DOHH2 (cell line): ENCODE results near the gene SLC39A2.

Source experiments
- H3F3A ChIP-seq: fragments of 200-600 bp; sonication (generic), shearing (Covaris generic); 2 replicates; pipeline ENCODE4 v1.6.0; 2016; ENCODE audit warnings: antibody characterized with exemption, mild to moderate bottlenecking; ENCODE audit not compliant: control insufficient read depth, insufficient read depth
- H3K27ac ChIP-seq: fragments of 200-600 bp; sonication (generic); 2 replicates; pipeline ENCODE4 v1.5.1; 2014; ENCODE audit warnings: low read depth, mild to moderate bottlenecking, low read length, moderate library complexity
- H3K27me3 ChIP-seq: fragments of 200-600 bp; sonication (generic); 2 replicates; pipeline ENCODE4 v1.6.1; 2014; ENCODE audit warnings: mild to moderate bottlenecking, low read length, mixed read lengths; ENCODE audit not compliant: control insufficient read depth
- H3K36me3 ChIP-seq: fragments of 200-600 bp; sonication (generic); 2 replicates; pipeline ENCODE4 v1.6.1; 2014; ENCODE audit warnings: mild to moderate bottlenecking, low read length, moderate library complexity, mixed read lengths; ENCODE audit not compliant: control insufficient read depth
- H3K4me1 ChIP-seq: fragments of 200-600 bp; sonication (generic); 2 replicates; pipeline ENCODE4 v1.6.1; 2014; ENCODE audit warnings: mild to moderate bottlenecking, low read length, mixed read lengths; ENCODE audit not compliant: control insufficient read depth
- H3K4me2 ChIP-seq: fragments of 200-600 bp; sonication (generic); 2 replicates; pipeline ENCODE4 v1.6.0; 2014; ENCODE audit warnings: mild to moderate bottlenecking, low read length, moderate library complexity
- H3K4me3 ChIP-seq: fragments of 200-600 bp; sonication (generic); 2 replicates; pipeline ENCODE4 v1.5.1; 2014; ENCODE audit warnings: mild to moderate bottlenecking, low read length, mixed read lengths
- H3K79me2 ChIP-seq: fragments of 200-600 bp; sonication (generic); 2 replicates; pipeline ENCODE4 v1.6.1; 2014; ENCODE audit warnings: mild to moderate bottlenecking, low read length, mixed read lengths; ENCODE audit not compliant: control insufficient read depth
- H3K9me2 ChIP-seq: fragments of 200-600 bp; sonication (generic); replicated peaks from 2 replicates; pipeline ENCODE4 v1.6.1; 2014; ENCODE audit warnings: mild to moderate bottlenecking, low read length, mixed read lengths; ENCODE audit not compliant: control insufficient read depth
- H3K9me3 ChIP-seq: fragments of 200-600 bp; sonication (generic); 2 replicates; pipeline ENCODE4 v1.6.1; 2014; ENCODE audit warnings: antibody characterized with exemption, low read length, mixed read lengths; ENCODE audit not compliant: control insufficient read depth, insufficient read depth
- H4K20me1 ChIP-seq: fragments of 200-600 bp; sonication (generic); 2 replicates; pipeline ENCODE4 v1.6.0; 2014; ENCODE audit warnings: low read depth, mild to moderate bottlenecking, antibody characterized with exemption, low read length, moderate library complexity; ENCODE audit not compliant: control insufficient read depth, insufficient read depth
- EZH2phosphoT487 ChIP-seq: fragments of 200-600 bp; sonication (generic); IDR thresholded peaks from 2 replicates; pipeline ENCODE4 v1.6.1; 2017; ENCODE audit warnings: borderline replicate concordance, mild to moderate bottlenecking, antibody characterized with exemption, low read length, moderate library complexity, mixed read lengths
- TF ChIP-seq, protein P1 (sequence below): fragments of 200-600 bp; sonication (generic); IDR thresholded peaks from one replicate; pipeline ENCODE4 v1.5.1; 2014; ENCODE audit warnings: antibody characterized with exemption, mild to moderate bottlenecking, low read depth, low read length; ENCODE audit not compliant: poor library complexity, severe bottlenecking

Gene SLC39A2

DNA sequence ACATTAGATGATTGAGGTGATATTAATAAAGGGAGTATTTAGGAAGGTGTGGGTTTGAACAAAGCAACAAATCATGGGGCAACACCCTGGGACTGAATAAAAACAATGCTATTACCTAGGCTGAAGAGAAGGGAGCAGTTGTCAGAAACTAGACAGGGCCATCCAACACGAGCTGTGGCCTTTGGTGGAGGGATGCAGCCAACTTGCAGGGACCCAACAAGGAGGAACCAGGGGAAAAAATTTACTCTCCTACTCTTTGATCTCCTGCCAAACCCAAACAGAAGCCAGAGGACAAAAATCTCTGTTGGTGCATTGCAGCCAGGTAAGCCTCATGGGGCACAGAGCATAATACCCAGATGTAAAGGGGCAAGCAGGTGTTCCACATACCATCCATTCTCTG, 12.0 kb downstream of the SLC39A2 start:
- Histone ChIP-seq H3K79me2 (no peaks in the 10 kb centered on the region), H3K9me2 (no peaks in the 10 kb centered on the region), H3K4me3 (no peak overlapping the region), H3K27me3 (peaks cover 16% of the 10 kb centered on the region), H3K4me2 (no peak overlapping the region), H3K4me1 (no peaks in the 10 kb centered on the region), H4K20me1 (no peaks in the 10 kb centered on the region), H3F3A (no peaks in the 10 kb centered on the region), H3K36me3 (no peaks in the 10 kb centered on the region), H3K27ac (no peak overlapping the region), H3K9me3 (no peaks in the 10 kb centered on the region)
- TF ChIP-seq, protein P1, sequence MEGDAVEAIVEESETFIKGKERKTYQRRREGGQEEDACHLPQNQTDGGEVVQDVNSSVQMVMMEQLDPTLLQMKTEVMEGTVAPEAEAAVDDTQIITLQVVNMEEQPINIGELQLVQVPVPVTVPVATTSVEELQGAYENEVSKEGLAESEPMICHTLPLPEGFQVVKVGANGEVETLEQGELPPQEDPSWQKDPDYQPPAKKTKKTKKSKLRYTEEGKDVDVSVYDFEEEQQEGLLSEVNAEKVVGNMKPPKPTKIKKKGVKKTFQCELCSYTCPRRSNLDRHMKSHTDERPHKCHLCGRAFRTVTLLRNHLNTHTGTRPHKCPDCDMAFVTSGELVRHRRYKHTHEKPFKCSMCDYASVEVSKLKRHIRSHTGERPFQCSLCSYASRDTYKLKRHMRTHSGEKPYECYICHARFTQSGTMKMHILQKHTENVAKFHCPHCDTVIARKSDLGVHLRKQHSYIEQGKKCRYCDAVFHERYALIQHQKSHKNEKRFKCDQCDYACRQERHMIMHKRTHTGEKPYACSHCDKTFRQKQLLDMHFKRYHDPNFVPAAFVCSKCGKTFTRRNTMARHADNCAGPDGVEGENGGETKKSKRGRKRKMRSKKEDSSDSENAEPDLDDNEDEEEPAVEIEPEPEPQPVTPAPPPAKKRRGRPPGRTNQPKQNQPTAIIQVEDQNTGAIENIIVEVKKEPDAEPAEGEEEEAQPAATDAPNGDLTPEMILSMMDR = no peak
- TF ChIP-seq EZH2phosphoT487 = no peak

GRCh38 chr14:21014761-21015190, 15.7 kb downstream of the SLC39A2 start:
- H3K9me3 ChIP-seq = no peaks in the 10 kb centered on the region
- H4K20me1 ChIP-seq = no peaks in the 10 kb centered on the region
- H3K27me3 ChIP-seq = peaks cover 21% of the 10 kb centered on the region
- H3K79me2 ChIP-seq = no peaks in the 10 kb centered on the region
- no peaks in the 10 kb centered on the region for H3K36me3 ChIP-seq
- H3K9me2 ChIP-seq = no peaks in the 10 kb centered on the region
- no peak overlapping the region for H3K27ac ChIP-seq
- H3F3A ChIP-seq = no peaks in the 10 kb centered on the region
- no peak for TF ChIP-seq EZH2phosphoT487
- TF ChIP-seq, protein P1 = peak; percentile 90
- H3K4me2 ChIP-seq = no peak overlapping the region
- no peaks in the 10 kb centered on the region for H3K4me1 ChIP-seq
- no peak overlapping the region for H3K4me3 ChIP-seq

DNA sequence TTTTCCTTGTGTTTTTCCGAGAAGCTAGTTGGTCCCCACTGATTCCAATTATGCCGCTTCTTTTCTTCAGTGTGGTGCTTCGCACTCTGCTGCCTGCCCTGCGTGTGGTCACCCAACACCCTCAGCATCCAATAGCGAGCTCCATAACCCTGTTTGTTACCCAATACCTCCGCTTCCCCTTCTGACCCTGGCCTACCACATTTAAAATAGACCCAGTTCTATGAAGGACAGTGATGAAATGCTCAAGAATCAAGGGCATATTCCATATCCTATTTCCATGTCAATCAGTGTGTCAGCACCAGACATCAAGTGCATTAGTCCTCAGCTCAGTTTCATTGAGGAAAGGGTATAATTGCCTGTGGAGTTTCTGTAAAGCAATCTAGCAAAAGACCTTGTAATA, 16.2 kb downstream of the SLC39A2 start:
- H3K79me2 ChIP-seq = no peaks in the 10 kb centered on the region
- TF ChIP-seq EZH2phosphoT487 = no peak
- TF ChIP-seq, protein P1 = no peak
- H3K9me2 ChIP-seq = no peaks in the 10 kb centered on the region
- no peak overlapping the region for H3K27ac ChIP-seq
- no peaks in the 10 kb centered on the region for H3F3A ChIP-seq
- H3K36me3 ChIP-seq = no peaks in the 10 kb centered on the region
- peaks cover 21% of the 10 kb centered on the region for H3K27me3 ChIP-seq
- H3K4me2 ChIP-seq = no peak overlapping the region
- no peaks in the 10 kb centered on the region for H3K9me3 ChIP-seq
- H3K4me3 ChIP-seq = no peak overlapping the region
- H4K20me1 ChIP-seq = no peaks in the 10 kb centered on the region
- H3K4me1 ChIP-seq = no peaks in the 10 kb centered on the region
